Brain microvascular endothelial cell (primary cell): ENCODE measurements around the gene FAM133A.

Source experiments
- DNase-seq: peaks from one replicate; pipeline ENCODE4 v3.0.0-alpha.2; 2020
- H3K27ac ChIP-seq: fragments of 250-450 bp; sonication (Bioruptor Pico); 2 replicates; pipeline ENCODE4 v1.5.1; 2020; ENCODE audit warnings: mild to moderate bottlenecking, moderate library complexity
- H3K27me3 ChIP-seq: fragments of 250-450 bp; sonication (Bioruptor Pico); replicated peaks from 2 replicates; pipeline ENCODE4 v1.5.1; 2020; ENCODE audit warnings: mild to moderate bottlenecking
- H3K36me3 ChIP-seq: fragments of 250-450 bp; sonication (Bioruptor Pico); replicated peaks from 2 replicates; pipeline ENCODE4 v1.5.1; 2020; ENCODE audit warnings: mild to moderate bottlenecking
- H3K4me3 ChIP-seq: 2 replicates; pipeline ENCODE4 v1.5.1; 2011; ENCODE audit warnings: low read depth, mild to moderate bottlenecking, control low read depth, low read length, moderate library complexity
- in situ Hi-C: cut with HindIII; loops from 2 replicates; pipeline ENCODE4 v1.10.0; 2017; ENCODE audit warnings: low sequenced_read_pairs, low pct_ligation_motif_present
- TF ChIP-seq, protein P1 (sequence below): IDR thresholded peaks from 2 replicates; pipeline ENCODE4 v1.5.1; 2011; ENCODE audit warnings: low read depth, mild to moderate bottlenecking, moderate library complexity, low read length, control low read depth, inconsistent platforms; ENCODE audit errors: missing control alignments

The FAM133A gene

DNA sequence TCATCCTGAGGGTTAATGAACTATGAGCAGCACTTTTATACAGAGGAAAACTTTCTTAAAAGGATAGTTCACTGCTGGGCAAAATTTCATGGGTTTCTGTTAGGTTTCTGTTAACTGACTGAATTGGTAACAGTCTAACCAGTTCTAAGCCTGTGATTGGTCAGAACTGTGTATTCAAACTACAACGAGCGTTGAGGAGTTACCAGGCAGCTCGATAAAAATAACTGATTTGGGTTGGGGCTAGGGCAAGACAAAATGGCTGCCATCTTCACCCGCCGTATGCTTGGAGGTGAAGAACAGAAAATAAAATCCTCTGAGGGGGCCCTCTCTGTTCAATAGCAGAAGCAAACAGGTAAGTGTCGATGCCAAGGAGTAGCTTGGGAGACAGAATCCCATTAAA is 22.0 kb downstream of the FAM133A start:
- Histone ChIP-seq H3K27ac (no peak overlapping the region), H3K4me3 (no peak overlapping the region), H3K36me3 (no peaks in the 10 kb centered on the region), H3K27me3 (no peaks in the 10 kb centered on the region)
- TF ChIP-seq, protein P1, sequence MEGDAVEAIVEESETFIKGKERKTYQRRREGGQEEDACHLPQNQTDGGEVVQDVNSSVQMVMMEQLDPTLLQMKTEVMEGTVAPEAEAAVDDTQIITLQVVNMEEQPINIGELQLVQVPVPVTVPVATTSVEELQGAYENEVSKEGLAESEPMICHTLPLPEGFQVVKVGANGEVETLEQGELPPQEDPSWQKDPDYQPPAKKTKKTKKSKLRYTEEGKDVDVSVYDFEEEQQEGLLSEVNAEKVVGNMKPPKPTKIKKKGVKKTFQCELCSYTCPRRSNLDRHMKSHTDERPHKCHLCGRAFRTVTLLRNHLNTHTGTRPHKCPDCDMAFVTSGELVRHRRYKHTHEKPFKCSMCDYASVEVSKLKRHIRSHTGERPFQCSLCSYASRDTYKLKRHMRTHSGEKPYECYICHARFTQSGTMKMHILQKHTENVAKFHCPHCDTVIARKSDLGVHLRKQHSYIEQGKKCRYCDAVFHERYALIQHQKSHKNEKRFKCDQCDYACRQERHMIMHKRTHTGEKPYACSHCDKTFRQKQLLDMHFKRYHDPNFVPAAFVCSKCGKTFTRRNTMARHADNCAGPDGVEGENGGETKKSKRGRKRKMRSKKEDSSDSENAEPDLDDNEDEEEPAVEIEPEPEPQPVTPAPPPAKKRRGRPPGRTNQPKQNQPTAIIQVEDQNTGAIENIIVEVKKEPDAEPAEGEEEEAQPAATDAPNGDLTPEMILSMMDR = no peak
- in situ Hi-C loops = no loop called here
- DNase-seq = no peak

DNA sequence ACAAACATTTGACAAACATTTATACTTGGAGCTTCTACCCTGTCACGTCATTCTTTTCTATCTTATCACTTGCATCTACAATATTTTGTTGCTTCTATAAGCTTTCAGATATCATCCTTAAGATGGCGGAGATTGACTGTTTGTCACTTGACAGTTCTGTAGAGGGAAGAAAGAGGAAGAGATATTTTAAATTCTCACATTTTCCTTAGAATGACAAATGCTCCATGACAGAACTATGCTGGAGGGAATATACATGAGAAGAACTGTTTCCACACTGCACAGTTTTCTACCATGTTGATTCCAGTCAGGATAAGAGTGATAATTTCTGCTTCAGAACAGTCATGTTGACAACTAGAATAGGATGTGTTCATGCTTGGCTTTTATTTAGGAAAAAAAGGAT is 29.7 kb downstream of the FAM133A start:
- no peak for DNase-seq
- no peaks in the 10 kb centered on the region for H3K27me3 ChIP-seq
- in situ Hi-C loops = no loop called here
- TF ChIP-seq, protein P1 = no peak
- no peaks in the 10 kb centered on the region for H3K36me3 ChIP-seq
- no peak overlapping the region for H3K27ac ChIP-seq
- no peak overlapping the region for H3K4me3 ChIP-seq

DNA sequence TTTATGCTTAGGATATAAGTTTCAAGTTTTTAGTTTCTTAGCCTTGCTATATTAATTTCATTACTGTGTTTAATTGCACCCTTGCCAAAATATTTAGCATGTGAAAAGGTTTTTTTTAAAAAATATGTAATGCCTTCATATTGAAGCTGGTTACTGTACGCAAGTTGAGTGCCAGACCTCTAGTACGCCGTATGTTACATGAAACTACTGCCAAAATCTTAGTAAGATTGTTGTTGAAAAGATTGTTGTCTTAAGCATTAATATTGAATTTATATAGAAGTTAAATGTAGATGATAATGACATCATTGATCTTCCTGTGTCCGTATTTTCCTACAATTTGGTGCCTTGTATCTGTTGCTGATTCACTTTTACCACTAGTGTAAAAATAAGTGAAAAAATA is 37.1 kb downstream of the FAM133A start:
- H3K27ac ChIP-seq = no peak overlapping the region
- H3K27me3 ChIP-seq = no peaks in the 10 kb centered on the region
- in situ Hi-C loops = no loop called here
- no peak for DNase-seq
- no peaks in the 10 kb centered on the region for H3K36me3 ChIP-seq
- no peak overlapping the region for H3K4me3 ChIP-seq
- TF ChIP-seq, protein P1 = no peak

DNA sequence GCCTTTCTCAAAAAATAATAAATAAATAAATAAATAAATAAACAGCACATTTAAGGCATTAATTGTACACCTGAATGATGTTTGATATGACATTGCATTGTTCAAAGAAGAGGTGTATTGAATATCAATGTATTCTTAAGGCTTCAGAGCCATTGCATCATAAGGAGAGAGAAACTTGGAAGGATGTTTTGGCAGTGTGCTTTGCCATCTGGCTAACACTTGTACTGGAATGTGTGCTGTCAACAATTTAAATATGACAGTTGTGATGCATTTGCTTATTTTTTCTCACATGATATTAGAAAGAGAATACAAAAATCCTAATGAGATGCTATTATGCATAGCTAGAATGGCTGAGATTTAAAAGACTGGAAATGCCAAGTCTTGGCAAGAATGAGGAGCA is 67.8 kb downstream of the FAM133A start:
- Histone ChIP-seq H3K36me3 (no peaks in the 10 kb centered on the region), H3K4me3 (no peak overlapping the region), H3K27me3 (no peaks in the 10 kb centered on the region), H3K27ac (no peak overlapping the region)
- TF ChIP-seq, protein P1 = no peak
- in situ Hi-C loops = no loop called here
- no peak for DNase-seq

DNA sequence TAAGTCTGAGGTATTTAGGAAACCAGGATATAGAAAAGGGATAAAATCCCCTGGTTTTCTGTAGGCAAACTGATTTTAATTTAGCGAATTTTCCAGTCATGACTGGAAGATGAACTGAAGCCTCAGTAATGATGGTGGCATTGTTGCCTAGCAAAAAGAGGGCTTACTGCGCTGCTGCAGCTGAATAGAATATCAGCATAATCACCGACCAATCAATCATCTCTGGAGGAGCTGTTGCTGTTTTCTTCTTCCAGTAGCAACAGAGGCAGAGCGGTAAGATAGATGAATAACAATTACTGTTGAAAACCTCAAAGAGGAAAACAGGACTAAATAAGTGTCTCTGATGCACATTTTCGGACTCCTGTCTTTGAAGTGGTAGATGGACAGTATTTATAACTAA is 86.2 kb downstream of the FAM133A start:
- H3K27me3 ChIP-seq = no peaks in the 10 kb centered on the region
- in situ Hi-C loops = no loop called here
- TF ChIP-seq, protein P1 = no peak

More for the DNA sequence above, 86.2 kb downstream of the FAM133A start:
- H3K36me3 ChIP-seq = no peaks in the 10 kb centered on the region
- DNase-seq = no peak
- no peak overlapping the region for H3K27ac ChIP-seq
- no peak overlapping the region for H3K4me3 ChIP-seq
